ENCODE measurements around the gene MBNL2.

DNA sequence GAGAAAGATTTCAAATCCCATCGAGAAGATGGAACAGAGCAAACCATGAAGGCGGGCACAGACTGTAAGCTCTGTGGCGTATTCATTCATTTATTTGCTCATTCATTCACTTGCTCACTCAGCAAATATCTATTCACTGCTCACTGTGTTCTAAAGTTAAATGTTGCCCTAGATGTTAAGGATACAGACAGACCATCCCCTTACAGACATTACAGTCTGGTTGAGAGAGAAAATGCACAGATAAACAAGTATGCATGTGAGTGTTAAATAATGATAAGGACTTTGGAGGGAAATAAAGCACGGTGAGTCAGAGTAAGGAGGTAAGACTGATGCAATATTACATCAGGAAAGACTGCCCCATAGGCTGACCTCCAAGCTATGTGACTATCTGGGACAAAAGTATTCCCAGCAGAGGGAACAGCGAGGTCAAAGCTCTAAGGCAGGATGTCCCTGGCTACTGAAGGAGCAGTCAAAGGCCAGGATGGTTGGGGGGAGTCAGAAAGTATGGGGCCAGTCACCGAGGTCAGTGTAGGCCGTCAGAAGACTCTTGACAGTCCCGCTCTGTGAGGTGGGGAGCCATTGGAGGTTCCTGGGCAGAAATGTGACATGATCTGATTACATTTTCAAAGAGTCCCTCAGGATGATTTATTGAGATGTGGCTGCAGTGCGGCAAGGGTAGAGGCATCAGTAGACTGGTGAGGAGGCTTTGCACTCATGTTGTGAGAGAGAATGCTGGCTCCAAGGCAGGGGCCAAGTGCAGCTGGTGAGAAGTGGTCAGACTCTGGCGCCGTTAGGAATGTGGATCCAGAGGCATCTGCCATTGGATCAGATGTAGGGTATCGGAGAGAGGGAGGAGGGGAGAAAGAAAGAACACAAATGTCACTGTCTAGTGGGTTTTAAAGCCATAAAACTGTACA, 37.9 kb downstream of the MBNL2 start:
- TF ChIP-seq, protein P1, sequence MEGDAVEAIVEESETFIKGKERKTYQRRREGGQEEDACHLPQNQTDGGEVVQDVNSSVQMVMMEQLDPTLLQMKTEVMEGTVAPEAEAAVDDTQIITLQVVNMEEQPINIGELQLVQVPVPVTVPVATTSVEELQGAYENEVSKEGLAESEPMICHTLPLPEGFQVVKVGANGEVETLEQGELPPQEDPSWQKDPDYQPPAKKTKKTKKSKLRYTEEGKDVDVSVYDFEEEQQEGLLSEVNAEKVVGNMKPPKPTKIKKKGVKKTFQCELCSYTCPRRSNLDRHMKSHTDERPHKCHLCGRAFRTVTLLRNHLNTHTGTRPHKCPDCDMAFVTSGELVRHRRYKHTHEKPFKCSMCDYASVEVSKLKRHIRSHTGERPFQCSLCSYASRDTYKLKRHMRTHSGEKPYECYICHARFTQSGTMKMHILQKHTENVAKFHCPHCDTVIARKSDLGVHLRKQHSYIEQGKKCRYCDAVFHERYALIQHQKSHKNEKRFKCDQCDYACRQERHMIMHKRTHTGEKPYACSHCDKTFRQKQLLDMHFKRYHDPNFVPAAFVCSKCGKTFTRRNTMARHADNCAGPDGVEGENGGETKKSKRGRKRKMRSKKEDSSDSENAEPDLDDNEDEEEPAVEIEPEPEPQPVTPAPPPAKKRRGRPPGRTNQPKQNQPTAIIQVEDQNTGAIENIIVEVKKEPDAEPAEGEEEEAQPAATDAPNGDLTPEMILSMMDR (IDR thresholded peaks at IDR 0.05; ENCODE audit: low read depth, low read length) = no peak
- TF ChIP-seq EZH2phosphoT487 (IDR thresholded peaks at IDR 0.05; ENCODE audit: low read depth) = no peak
